Esophagus muscularis mucosa (tissue), 4 donors: ENCODE measurements around the gene ZC3H6.

Source experiments
- CTCF ChIP-seq, 3 experiments: fragments of 200-600 bp in 2 of 3; fragments of 450-650 bp in 1 of 3; sonication (generic) in 2 of 3; IDR thresholded peaks; one replicate each; pipeline ENCODE4 v1.5.1; 2017 to 2019; ENCODE audit warnings: antibody characterized with exemption in 3 of 3, mild to moderate bottlenecking in 2 of 3, moderate library complexity in 1 of 3
- EP300 ChIP-seq: sonication (generic); formaldehyde crosslinking; IDR thresholded peaks from one replicate; pipeline ENCODE4 v1.6.1; 2017; ENCODE audit warnings: antibody characterized with exemption
- POLR2A ChIP-seq: fragments of 450-650 bp; IDR thresholded peaks from one replicate; pipeline ENCODE4 v1.6.1; 2017; ENCODE audit warnings: antibody characterized with exemption, moderate library complexity, mild to moderate bottlenecking, low read depth
- POLR2AphosphoS5 ChIP-seq, 2 donors: sonication (generic); formaldehyde crosslinking; IDR thresholded peaks; one replicate each; pipeline ENCODE4 v1.6.1; 2017; ENCODE audit warnings: antibody characterized with exemption in 2 of 2

GRCh38 chr2:112301973-112302372 lies 26.6 kb downstream of the ZC3H6 start:
- TF ChIP-seq CTCF (IDR thresholded peaks at IDR 0.05) (no peak), POLR2AphosphoS5 (IDR thresholded peaks at IDR 0.05) (no peak), POLR2A (no peak), EP300 (no peak)
